ENCODE results near the gene MT3.

The MT3 gene

GRCh38 chr16:56629531-56629930 lies 40.2 kb downstream of the MT3 start:
- DNase-seq (ENCODE audit: low read depth in 1 of 2, low spot score in 1 of 2) = no peak

GRCh38 chr16:56630134-56630533 lies 40.8 kb downstream of the MT3 start:
- no peak for DNase-seq (ENCODE audit: low read depth in 1 of 2, low spot score in 1 of 2)

DNA sequence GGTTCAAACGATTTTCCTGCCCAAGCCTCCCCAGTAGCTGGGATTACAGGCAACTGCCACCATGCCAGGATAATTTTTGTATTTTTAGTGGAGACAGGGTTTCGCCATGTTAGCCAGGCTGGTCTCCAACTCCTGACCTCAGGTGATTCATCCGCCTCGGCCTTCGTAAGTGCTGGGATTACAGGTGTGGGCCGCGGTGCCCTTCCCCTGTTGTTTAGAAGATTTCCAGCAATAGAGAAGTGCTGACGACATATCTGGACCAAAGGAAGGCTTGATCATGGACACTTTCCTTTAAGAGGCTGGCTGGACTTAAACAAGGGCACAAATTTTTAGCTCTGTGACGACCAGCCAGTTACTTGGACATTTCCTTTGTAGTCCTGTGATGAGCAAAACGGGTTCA lies 41.9 kb downstream of the MT3 start:
- DNase-seq (ENCODE audit: low read depth in 1 of 2, low spot score in 1 of 2) = no peak

DNA sequence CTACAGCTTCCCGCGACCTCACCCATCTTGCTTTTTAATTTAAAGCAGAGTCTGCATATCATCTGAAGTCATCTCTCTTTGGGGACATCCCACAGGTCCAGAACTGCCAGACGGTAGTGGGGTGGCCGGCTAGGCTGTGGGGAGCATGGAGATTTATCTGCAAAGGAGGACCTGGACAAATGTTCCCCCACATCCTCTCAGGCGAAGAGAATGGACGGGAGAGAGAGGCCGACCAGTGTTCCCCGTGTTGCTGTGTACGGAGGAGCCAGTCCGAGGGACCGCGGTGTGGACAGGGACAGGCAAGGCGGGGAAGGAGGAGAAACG lies 42.5 kb downstream of the MT3 start:
- DNase-seq (ENCODE audit: low read depth in 1 of 2, low spot score in 1 of 2) = no peak

- DNase-seq (ENCODE audit: low read depth in 1 of 2, low spot score in 1 of 2) = no peak
Measured at GRCh38 chr16:56632156-56632847, 43.0 kb downstream of the MT3 start, which contains the start of gene MT1M. MT1M (plus strand) TSS chr16:56632659; CDS start chr16:56632732, 73 bp downstream.

DNA sequence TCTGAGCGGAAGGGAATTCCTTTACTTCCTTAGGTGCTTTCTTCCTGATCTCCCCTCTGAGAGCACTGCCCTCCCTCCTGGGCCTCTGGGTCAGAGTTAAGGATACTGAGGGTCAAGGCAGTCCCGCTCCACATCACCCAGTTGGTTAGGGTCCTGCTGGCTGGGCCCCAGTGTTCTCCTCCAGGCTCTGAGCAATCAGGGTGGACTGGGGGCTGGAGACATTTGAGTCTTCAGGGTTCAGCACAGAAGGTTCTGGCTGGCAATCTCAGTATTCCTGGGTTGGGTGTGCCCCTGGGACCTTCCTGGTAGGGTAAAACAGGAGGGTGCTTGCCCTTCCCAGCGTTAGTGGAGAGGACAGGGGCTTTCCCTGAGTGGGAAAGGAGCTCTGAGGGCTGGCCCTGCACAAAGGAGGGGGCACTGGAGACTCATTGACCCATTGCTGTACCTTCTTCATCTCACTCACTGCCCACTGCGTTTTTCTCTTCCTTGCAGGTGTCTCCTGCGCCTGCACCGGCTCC lies 43.6 kb downstream of the MT3 start:
- no peak for DNase-seq (ENCODE audit: low read depth in 1 of 2, low spot score in 1 of 2)

- DNase-seq (ENCODE audit: low read depth in 1 of 2, low spot score in 1 of 2) = no peak
Measured at GRCh38 chr16:56633535-56633934, 44.2 kb downstream of the MT3 start.

GRCh38 chr16:56634715-56635440 lies 45.5 kb downstream of the MT3 start:
- no peak for DNase-seq (ENCODE audit: low read depth in 1 of 2, low spot score in 1 of 2)

GRCh38 chr16:56635441-56635967 lies 46.2 kb downstream of the MT3 start:
- no peak for DNase-seq (ENCODE audit: low read depth in 1 of 2, low spot score in 1 of 2)

- no peak for DNase-seq (ENCODE audit: low read depth in 1 of 2, low spot score in 1 of 2)
Measured at GRCh38 chr16:56636616-56637413, 47.5 kb downstream of the MT3 start.

GRCh38 chr16:56637814-56638750 lies 48.8 kb downstream of the MT3 start, which contains the start of gene MT1A:
MT1A (plus strand) TSS chr16:56638666; CDS start chr16:56638739, 73 bp downstream.
- no peak for DNase-seq (ENCODE audit: low read depth in 1 of 2, low spot score in 1 of 2)

- no peak for DNase-seq (ENCODE audit: low read depth in 1 of 2, low spot score in 1 of 2)
Measured at GRCh38 chr16:56639045-56639444, 49.7 kb downstream of the MT3 start.

GRCh38 chr16:56640076-56640475 lies 50.7 kb downstream of the MT3 start:
- DNase-seq (ENCODE audit: low read depth in 1 of 2, low spot score in 1 of 2) = no peak

Data from activated CD4-positive, alpha-beta T cell treated with anti-CD3 and anti-CD28 coated beads, Interleukin-2, amount 50 U/mL, for 24 hours (primary cell).